Kidney (tissue), 14 donors: Measurements from ENCODE around the gene GPATCH2L. TPM values are rescaled to one million over a fixed set of nuclear protein-coding genes. Genes with fewer than 3 reads are reported as not detected.

ENCODE experiments used
- DNase-seq, 5 donors: peaks; one replicate each; pipeline ENCODE4 v3.0.0-alpha.2; 2013 to 2020
- FAIRE-seq: peaks from 2 replicates; lab custom pipeline; 2012; peaks lifted over from hg19 to GRCh38; lab: Jason Lieb, UNC
- H3K27ac ChIP-seq, 2 donors: one replicate each; pipeline ENCODE4 v1.7.0; 2013; ENCODE audit warnings: low read depth in 2 of 2, low read length in 2 of 2, inconsistent platforms in 1 of 2
- H3K27me3 ChIP-seq: one replicate; pipeline ENCODE4 v1.7.1; 2013; ENCODE audit warnings: low read length, inconsistent platforms; ENCODE audit not compliant: control insufficient read depth, insufficient read depth
- H3K36me3 ChIP-seq, 3 donors: one replicate each; pipeline versions ENCODE4 v1.7.0 to v1.7.1; 2013; ENCODE audit warnings: low read length in 3 of 3, control low read depth in 1 of 3, inconsistent platforms in 1 of 3; ENCODE audit not compliant: insufficient read depth in 3 of 3, control insufficient read depth in 2 of 3
- H3K4me1 ChIP-seq, 3 donors: one replicate each; pipeline versions ENCODE4 v1.7.0 to v1.7.1; 2013; ENCODE audit warnings: low read length in 3 of 3, inconsistent platforms in 1 of 3, low read depth in 1 of 3; ENCODE audit not compliant: control insufficient read depth in 2 of 3, insufficient read depth in 2 of 3
- H3K4me3 ChIP-seq, 3 donors: one replicate each; pipeline versions ENCODE4 v1.7.0 to v1.8.1; 2013; ENCODE audit warnings: low read length in 3 of 3, control low read depth in 1 of 3, inconsistent platforms in 1 of 3
- H3K9ac ChIP-seq, 3 donors: one replicate each; pipeline versions ENCODE4 v1.7.0 to v1.7.1; 2013; ENCODE audit warnings: low read length in 3 of 3, control low read depth in 1 of 3, inconsistent platforms in 1 of 3
- H3K9me3 ChIP-seq, 3 donors: one replicate each; pipeline versions ENCODE4 v1.7.0 to v1.7.1; 2013; ENCODE audit warnings: low read length in 3 of 3, control low read depth in 1 of 3, inconsistent platforms in 1 of 3; ENCODE audit not compliant: control insufficient read depth in 2 of 3, insufficient read depth in 1 of 3
- intact Hi-C: fragments of 100-400 bp; cut with DNase I; formaldehyde crosslinking; loops from one replicate; pipeline ENCODE4 v1.11.1; 2022
- polyA plus RNA-seq: library from polyadenylated mRNA; stranded (reverse); fragments of 350-450 nt; fragmentation: Illumina TruSeq; extraction: RNeasy Lipid Tissue Mini Kit (QIAGEN cat#74804); gene quantifications from one replicate; pipeline ENCODE4 v1.2.3, GENCODE V29; 2014; ENCODE audit warnings: low read depth, low replicate concordance; ENCODE audit not compliant: insufficient read depth
- total RNA-seq: library from RNA; stranded (reverse); fragmentation: NEBNext Ultra II Directional; extraction: Animal tissue kit (Norgen Biotek cat#: 25700); gene quantifications from one replicate; pipeline ENCODE4 v1.2.1, GENCODE V29; 2021
- TF ChIP-seq, protein P1 (sequence below): IDR thresholded peaks from 3 replicates; pipeline ENCODE4 v1.5.1; 2012; ENCODE audit warnings: mild to moderate bottlenecking, moderate library complexity, borderline replicate concordance; ENCODE audit not compliant: insufficient read depth; ENCODE audit errors: extremely low read depth
- donor health status: control.
- donor health status: control.
- donor health status: control.
- donor health status: control.
- donor health status: control.
- donor health status: DM: yes; HTN: yes; CAD: no.
- donor health status: Normal renal cell carcinoma (clear cell type).

Gene GPATCH2L
- total and polyA plus RNA-seq, 2 donors from 2014 or later = 4.1 to 50.2 TPM

DNA sequence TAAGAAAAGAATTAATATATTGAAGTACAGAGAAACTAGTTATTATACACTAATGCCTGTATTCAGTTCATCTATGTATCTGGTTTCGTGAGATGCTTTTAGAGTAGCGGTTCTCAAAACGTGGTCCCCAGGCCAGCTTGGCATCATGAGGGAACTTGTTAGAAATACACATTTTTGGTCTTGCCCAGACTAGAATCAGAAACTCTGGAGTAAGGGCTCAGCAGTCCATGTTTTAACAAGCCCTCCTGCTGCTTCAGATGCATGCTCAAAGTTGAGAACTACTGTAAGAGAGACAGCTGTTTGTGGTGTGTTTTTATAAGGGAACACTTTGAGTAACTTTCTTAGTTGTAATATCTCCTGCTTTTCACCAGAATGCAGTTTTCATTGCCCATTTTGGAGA lies 18.1 kb downstream of the GPATCH2L start:
- DNase-seq (no peak), FAIRE-seq (no peak)
- Histone ChIP-seq H3K9ac (no peak overlapping the region), H3K27me3 (no peaks in the 10 kb centered on the region), H3K4me3 (no peak overlapping the region), H3K36me3 (peaks cover 14 to 44% (median 18%) of the 10 kb centered on the region in 3 donors), H3K27ac (no peak overlapping the region), H3K4me1 (peaks cover 0 to 6% (median 4%) of the 10 kb centered on the region in 3 donors), H3K9me3 (no peaks in the 10 kb centered on the region)
- intact Hi-C loops = no loop called here
- TF ChIP-seq, protein P1, sequence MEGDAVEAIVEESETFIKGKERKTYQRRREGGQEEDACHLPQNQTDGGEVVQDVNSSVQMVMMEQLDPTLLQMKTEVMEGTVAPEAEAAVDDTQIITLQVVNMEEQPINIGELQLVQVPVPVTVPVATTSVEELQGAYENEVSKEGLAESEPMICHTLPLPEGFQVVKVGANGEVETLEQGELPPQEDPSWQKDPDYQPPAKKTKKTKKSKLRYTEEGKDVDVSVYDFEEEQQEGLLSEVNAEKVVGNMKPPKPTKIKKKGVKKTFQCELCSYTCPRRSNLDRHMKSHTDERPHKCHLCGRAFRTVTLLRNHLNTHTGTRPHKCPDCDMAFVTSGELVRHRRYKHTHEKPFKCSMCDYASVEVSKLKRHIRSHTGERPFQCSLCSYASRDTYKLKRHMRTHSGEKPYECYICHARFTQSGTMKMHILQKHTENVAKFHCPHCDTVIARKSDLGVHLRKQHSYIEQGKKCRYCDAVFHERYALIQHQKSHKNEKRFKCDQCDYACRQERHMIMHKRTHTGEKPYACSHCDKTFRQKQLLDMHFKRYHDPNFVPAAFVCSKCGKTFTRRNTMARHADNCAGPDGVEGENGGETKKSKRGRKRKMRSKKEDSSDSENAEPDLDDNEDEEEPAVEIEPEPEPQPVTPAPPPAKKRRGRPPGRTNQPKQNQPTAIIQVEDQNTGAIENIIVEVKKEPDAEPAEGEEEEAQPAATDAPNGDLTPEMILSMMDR = no peak

DNA sequence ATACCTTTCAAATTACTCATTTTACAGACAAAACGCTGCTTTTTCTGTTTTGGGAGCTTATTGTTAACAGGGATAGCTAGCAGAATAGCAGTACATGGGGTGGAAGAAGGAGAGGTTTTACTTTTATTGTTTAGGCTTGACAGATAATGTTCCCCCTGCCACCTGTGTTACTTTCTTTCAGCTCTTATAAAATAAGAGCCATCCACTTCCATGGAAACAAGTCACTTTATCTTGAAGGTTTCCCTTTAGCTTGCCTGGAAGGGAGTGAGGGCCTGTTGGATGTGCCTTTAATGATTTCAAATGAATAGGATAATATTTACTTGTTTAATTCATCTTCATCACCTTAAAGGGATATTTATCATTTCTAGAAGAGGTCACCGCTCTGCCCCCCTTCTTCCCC lies 23.3 kb downstream of the GPATCH2L start:
- Histone ChIP-seq H3K27ac (no peak overlapping the region), H3K4me3 (no peak overlapping the region), H3K9ac (no peak overlapping the region), H3K4me1 (no peaks in the 10 kb centered on the region), H3K36me3 (peaks cover 6 to 27% (median 18%) of the 10 kb centered on the region in 3 donors), H3K27me3 (no peaks in the 10 kb centered on the region), H3K9me3 (no peaks in the 10 kb centered on the region)
- DNase-seq = no peak
- FAIRE-seq = no peak
- TF ChIP-seq, protein P1 = no peak
- intact Hi-C loops = no loop called here

DNA sequence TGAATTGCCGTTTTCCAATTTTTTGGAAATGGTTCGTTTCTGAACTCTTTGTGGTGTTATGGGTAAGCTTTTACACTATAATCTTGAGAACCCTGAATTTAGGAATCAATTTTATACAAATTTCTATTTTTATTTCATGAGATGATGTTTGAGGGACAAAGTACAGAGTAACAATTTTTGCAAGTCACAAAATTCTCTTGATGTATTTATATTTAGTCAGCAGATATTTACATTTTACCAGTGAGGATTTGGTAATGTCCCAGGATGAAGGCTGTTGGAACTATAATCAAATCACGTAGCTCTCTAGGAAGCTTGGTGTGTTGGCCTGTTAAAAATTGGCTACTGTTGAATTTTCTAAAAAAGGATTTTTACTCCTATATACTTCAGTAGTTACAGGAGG lies 24.2 kb downstream of the GPATCH2L start:
- no peak for FAIRE-seq
- Histone ChIP-seq H3K9me3 (no peaks in the 10 kb centered on the region), H3K4me1 (no peaks in the 10 kb centered on the region), H3K36me3 (peaks cover 10 to 32% (median 21%) of the 10 kb centered on the region in 3 donors), H3K27ac (no peak overlapping the region), H3K9ac (no peak overlapping the region), H3K27me3 (no peaks in the 10 kb centered on the region), H3K4me3 (no peak overlapping the region)
- TF ChIP-seq, protein P1 = no peak
- DNase-seq = no peak
- intact Hi-C loops = no loop called here

DNA sequence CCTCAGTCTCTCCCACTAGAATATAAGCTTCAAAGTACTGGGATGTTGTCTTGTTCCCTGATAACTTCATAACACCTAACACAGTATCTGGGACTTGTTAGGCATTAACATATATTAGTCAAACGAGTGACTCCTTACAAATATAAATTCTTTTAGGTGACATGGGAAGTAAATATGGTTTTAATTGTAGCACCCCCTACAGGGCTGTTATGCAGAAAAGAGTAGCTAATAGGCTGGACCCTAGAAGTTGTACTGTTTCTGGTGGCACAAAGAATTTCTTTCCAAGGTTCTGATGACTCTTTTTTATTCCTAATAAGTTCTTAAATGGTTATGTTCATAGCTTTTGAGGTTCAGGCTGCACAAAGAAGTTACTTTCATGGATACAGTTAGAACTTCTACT lies 29.8 kb downstream of the GPATCH2L start:
- intact Hi-C loops = no loop called here
- Histone ChIP-seq H3K36me3 (peaks cover 7 to 30% (median 25%) of the 10 kb centered on the region in 3 donors), H3K4me3 (no peak overlapping the region), H3K9me3 (no peaks in the 10 kb centered on the region), H3K9ac (no peak overlapping the region), H3K27ac (no peak overlapping the region), H3K27me3 (no peaks in the 10 kb centered on the region), H3K4me1 (peaks cover 0 to 4% (median 0%) of the 10 kb centered on the region in 3 donors)
- TF ChIP-seq, protein P1 = no peak
- no peak for FAIRE-seq
- no peak for DNase-seq
